ENCODE measurements around the gene DGKK.

Gene DGKK

DNA sequence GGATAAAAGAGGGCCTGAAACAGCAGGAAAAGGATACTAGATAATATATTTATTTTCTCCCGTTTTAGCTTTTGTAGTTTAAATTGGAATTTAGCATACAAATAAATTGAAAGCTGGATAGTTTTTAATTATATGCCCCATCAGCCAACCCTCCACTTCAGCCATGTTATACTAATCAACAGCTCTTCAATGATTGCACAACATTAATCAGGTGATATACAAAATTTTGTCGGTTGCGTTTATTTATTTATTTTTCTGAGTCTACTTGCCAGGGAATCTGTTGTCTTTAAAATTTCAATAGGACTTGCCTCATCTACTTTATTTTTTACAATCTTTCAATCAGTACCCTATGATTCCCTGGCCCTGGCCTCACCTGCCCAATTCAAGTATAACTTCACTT lies 12.1 kb downstream of the DGKK start:
- no peak overlapping the region for H3K27ac ChIP-seq (ENCODE audit: low read length)
- no peak overlapping the region for H3K9ac ChIP-seq (ENCODE audit: low read length in 2 of 2)
- H3K27me3 ChIP-seq (ENCODE audit: control insufficient read depth in 1 of 2, insufficient read depth in 2 of 2, low read length in 2 of 2) = peaks cover 0 to 5% of the 10 kb centered on the region in 2 donors
- H3K36me3 ChIP-seq (ENCODE audit: control insufficient read depth in 2 of 2, insufficient read depth in 2 of 2, low read length in 2 of 2) = no peaks in the 10 kb centered on the region
- no peaks in the 10 kb centered on the region for H3K4me1 ChIP-seq (ENCODE audit: control insufficient read depth, insufficient read depth, low read length)
- no peaks in the 10 kb centered on the region for H3K9me3 ChIP-seq (ENCODE audit: control insufficient read depth in 2 of 2, low read length in 2 of 2)
- H3K4me3 ChIP-seq (ENCODE audit: low read length in 2 of 2) = no peak overlapping the region

DNA sequence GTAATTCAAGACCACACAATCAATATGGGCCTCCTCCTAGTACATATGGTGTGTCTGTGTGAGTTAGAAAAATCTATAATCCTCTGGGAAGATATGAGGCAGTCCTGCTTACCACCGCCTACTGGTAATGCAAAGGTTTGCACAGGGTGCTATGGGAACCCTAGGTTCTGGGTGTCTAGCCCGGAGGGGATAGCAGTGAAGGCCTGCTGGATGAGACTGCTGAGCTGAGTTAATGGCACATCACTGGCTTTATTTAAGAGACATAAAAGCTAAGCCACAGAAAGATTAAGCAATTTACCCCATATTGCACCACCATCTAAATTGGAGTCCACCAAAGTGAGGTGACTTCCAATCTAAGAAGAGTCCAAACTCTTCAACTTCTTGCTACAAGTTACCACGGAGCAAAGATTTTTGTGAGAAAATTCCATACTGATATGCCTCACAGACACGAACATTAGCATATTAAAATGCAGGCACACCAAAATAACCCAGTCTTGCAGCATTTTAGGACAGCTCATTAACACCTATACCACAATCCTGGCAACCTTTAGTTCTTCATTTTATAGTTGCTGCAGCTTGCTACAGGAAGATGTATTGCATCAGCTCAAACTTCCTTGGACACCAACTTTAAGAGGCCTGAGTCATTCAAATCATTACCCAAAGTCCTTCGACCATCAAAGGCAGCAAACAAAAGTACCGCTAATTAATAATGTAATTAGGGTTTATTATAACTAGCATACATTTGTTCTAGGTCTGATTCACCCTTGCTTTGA lies 13.7 kb downstream of the DGKK start:
- no peaks in the 10 kb centered on the region for H3K36me3 ChIP-seq (ENCODE audit: control insufficient read depth in 2 of 2, insufficient read depth in 2 of 2, low read length in 2 of 2)
- peaks cover 0 to 5% of the 10 kb centered on the region in 2 donors for H3K27me3 ChIP-seq (ENCODE audit: control insufficient read depth in 1 of 2, insufficient read depth in 2 of 2, low read length in 2 of 2)
- H3K4me1 ChIP-seq (ENCODE audit: control insufficient read depth, insufficient read depth, low read length) = no peaks in the 10 kb centered on the region
- no peak overlapping the region for H3K4me3 ChIP-seq (ENCODE audit: low read length in 2 of 2)
- H3K9me3 ChIP-seq (ENCODE audit: control insufficient read depth in 2 of 2, low read length in 2 of 2) = no peaks in the 10 kb centered on the region
- H3K27ac ChIP-seq (ENCODE audit: low read length) = no peak overlapping the region
- no peak overlapping the region for H3K9ac ChIP-seq (ENCODE audit: low read length in 2 of 2)

DNA sequence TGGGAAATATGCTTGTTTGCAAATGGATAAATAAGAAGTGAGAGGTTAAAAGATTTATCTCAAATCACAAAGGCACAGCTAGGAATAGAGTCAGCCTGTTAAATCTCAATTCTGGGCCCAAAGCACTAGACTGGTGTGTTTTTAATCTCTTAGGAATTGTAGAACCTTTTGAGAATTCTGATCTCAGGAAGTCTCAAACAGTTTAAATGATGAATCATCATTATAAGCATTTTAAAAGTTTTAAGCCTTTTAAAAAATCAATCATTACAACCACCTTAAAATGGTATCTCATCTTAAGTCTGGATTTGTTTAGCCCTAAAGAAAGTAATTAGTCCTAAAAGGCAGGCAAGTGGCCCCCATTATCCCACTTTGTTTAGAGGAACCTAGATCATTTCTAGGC lies 17.8 kb downstream of the DGKK start:
- H3K27ac ChIP-seq (ENCODE audit: low read length) = no peak overlapping the region
- no peaks in the 10 kb centered on the region for H3K9me3 ChIP-seq (ENCODE audit: control insufficient read depth in 2 of 2, low read length in 2 of 2)
- no peaks in the 10 kb centered on the region for H3K36me3 ChIP-seq (ENCODE audit: control insufficient read depth in 2 of 2, insufficient read depth in 2 of 2, low read length in 2 of 2)
- H3K27me3 ChIP-seq (ENCODE audit: control insufficient read depth in 1 of 2, insufficient read depth in 2 of 2, low read length in 2 of 2) = peaks cover 0 to 16% of the 10 kb centered on the region in 2 donors
- H3K9ac ChIP-seq (ENCODE audit: low read length in 2 of 2) = no peak overlapping the region
- no peaks in the 10 kb centered on the region for H3K4me1 ChIP-seq (ENCODE audit: control insufficient read depth, insufficient read depth, low read length)
- no peak overlapping the region for H3K4me3 ChIP-seq (ENCODE audit: low read length in 2 of 2)

DNA sequence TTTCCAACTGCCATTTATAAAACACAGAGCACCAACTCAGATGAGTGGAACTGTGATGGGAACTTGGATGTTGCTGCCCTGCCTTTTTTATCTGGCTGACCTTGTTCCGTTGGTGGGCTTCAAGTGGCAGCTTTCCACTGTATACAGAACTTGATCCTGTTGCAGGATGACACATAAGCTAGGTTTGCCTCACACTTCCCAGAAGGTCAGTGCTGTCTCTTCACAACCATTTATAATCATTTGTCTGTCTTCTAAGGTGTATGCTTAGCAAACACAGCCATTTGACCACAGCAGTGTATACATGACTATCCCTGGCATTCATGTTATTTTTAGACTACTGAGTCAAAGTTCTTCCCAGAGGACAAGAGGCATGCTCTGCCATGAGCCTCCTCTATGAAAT lies 20.3 kb downstream of the DGKK start:
- Histone ChIP-seq H3K4me3 (ENCODE audit: low read length in 2 of 2) (no peak overlapping the region), H3K36me3 (ENCODE audit: control insufficient read depth in 2 of 2, insufficient read depth in 2 of 2, low read length in 2 of 2) (no peaks in the 10 kb centered on the region), H3K9me3 (ENCODE audit: control insufficient read depth in 2 of 2, low read length in 2 of 2) (no peaks in the 10 kb centered on the region), H3K27ac (ENCODE audit: low read length) (no peak overlapping the region), H3K4me1 (ENCODE audit: control insufficient read depth, insufficient read depth, low read length) (no peaks in the 10 kb centered on the region), H3K27me3 (ENCODE audit: control insufficient read depth in 1 of 2, insufficient read depth in 2 of 2, low read length in 2 of 2) (peaks cover 0 to 14% of the 10 kb centered on the region in 2 donors), H3K9ac (ENCODE audit: low read length in 2 of 2) (no peak overlapping the region)

DNA sequence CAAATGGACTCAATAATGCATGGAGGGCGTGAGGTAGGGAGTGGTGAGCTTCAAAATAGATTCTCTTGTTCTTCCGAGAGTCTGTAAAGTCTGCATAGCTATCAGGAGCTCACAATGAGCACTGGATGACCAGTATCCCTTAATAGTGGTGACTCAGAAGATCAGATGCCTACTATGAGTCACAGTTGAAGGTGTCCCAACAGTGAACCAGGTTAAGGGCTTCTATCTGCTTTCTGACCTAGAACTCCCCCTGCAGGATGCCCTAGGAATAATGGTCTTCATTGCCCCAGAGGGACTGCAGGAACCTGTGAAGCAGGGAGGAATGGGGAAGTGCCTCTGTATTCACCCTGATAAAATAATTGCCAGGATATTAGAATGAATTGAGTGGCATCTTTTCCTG lies 22.1 kb downstream of the DGKK start:
- H3K27ac ChIP-seq (ENCODE audit: low read length) = no peak overlapping the region
- no peak overlapping the region for H3K9ac ChIP-seq (ENCODE audit: low read length in 2 of 2)
- no peaks in the 10 kb centered on the region for H3K4me1 ChIP-seq (ENCODE audit: control insufficient read depth, insufficient read depth, low read length)
- no peak overlapping the region for H3K4me3 ChIP-seq (ENCODE audit: low read length in 2 of 2)
- no peaks in the 10 kb centered on the region for H3K36me3 ChIP-seq (ENCODE audit: control insufficient read depth in 2 of 2, insufficient read depth in 2 of 2, low read length in 2 of 2)
- H3K27me3 ChIP-seq (ENCODE audit: control insufficient read depth in 1 of 2, insufficient read depth in 2 of 2, low read length in 2 of 2) = peaks cover 0 to 14% of the 10 kb centered on the region in 2 donors
- no peaks in the 10 kb centered on the region for H3K9me3 ChIP-seq (ENCODE audit: control insufficient read depth in 2 of 2, low read length in 2 of 2)

DNA sequence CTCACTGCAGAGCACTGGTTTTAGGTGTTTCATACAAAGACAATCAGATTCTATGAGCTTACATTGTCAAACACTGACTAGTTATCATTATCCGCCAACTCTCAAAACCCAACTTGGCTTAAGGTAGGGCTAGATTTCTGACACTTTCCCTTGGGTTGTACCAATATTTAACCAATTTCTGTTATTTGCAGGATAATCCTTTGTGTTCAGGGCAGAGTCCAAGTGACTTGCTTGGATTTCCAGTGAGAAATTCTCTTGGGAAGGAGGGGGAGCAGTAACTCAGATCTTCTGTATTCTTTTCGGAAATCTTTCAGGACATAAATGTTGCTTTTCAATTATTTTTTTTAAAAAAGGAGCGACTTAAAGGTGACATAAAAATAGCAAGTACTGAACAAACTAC lies 23.1 kb downstream of the DGKK start:
- Histone ChIP-seq H3K9ac (ENCODE audit: low read length in 2 of 2) (no peak overlapping the region), H3K27ac (ENCODE audit: low read length) (no peak overlapping the region), H3K27me3 (ENCODE audit: control insufficient read depth in 1 of 2, insufficient read depth in 2 of 2, low read length in 2 of 2) (peaks cover 0 to 14% of the 10 kb centered on the region in 2 donors), H3K36me3 (ENCODE audit: control insufficient read depth in 2 of 2, insufficient read depth in 2 of 2, low read length in 2 of 2) (no peaks in the 10 kb centered on the region), H3K4me3 (ENCODE audit: low read length in 2 of 2) (no peak overlapping the region), H3K4me1 (ENCODE audit: control insufficient read depth, insufficient read depth, low read length) (no peaks in the 10 kb centered on the region), H3K9me3 (ENCODE audit: control insufficient read depth in 2 of 2, low read length in 2 of 2) (no peaks in the 10 kb centered on the region)

DNA sequence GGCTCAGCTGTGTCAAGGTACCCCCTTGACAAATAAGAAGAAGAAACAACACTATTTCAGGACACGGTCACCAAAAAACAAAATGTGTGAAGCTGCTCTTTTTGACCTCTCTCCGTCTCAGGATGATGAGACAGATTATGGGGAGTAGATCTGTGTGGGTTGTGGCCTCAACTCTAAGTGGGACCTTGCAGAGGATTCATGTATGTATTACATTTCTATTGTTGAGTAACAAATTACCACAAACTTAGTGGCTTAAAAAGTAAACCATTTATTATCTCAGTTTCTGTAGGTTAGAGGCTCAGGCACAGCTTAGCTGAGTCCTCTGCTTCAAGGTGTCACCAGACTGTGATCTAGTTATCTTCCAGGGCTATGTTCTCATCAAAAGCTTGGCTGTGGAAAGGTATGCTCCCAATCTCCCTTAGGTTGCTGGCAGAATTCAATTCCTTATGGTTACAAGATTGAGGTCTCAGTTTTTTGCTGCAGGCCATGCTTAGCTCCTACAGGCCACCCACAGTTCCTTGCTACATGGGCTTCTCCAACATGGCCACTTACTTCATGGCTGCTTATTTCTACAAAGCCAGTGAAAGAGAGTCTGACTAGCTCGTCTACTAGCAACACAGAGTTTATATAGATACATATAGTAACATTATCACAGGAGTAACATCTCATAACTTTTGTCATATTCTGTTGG lies 28.1 kb downstream of the DGKK start:
- no peak overlapping the region for H3K4me3 ChIP-seq (ENCODE audit: low read length in 2 of 2)
- H3K9ac ChIP-seq (ENCODE audit: low read length in 2 of 2) = no peak overlapping the region
- H3K9me3 ChIP-seq (ENCODE audit: control insufficient read depth in 2 of 2, low read length in 2 of 2) = no peaks in the 10 kb centered on the region
- no peaks in the 10 kb centered on the region for H3K27me3 ChIP-seq (ENCODE audit: control insufficient read depth in 1 of 2, insufficient read depth in 2 of 2, low read length in 2 of 2)
- no peak overlapping the region for H3K27ac ChIP-seq (ENCODE audit: low read length)
- H3K36me3 ChIP-seq (ENCODE audit: control insufficient read depth in 2 of 2, insufficient read depth in 2 of 2, low read length in 2 of 2) = no peaks in the 10 kb centered on the region
- no peaks in the 10 kb centered on the region for H3K4me1 ChIP-seq (ENCODE audit: control insufficient read depth, insufficient read depth, low read length)

DNA sequence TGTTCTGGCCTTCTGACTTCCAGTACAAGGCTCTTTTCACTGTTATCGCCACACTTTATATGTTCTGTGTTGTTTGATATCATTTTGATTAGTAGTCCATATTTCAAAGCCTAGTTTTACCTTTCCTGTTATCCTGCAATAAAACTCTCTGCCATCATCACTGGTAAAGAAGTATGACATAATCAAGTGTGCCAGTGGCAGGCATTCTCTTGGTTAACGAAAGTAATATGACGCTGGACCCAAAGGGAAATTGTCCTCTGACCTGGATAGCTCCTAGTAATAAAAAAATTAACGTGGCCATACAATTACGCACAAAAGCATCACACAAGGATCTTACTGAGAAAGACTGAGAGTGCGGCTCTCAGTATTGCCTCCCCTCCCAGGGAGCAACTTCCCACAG lies 33.8 kb downstream of the DGKK start:
- Histone ChIP-seq H3K4me3 (ENCODE audit: low read length in 2 of 2) (no peak overlapping the region), H3K27me3 (ENCODE audit: control insufficient read depth in 1 of 2, insufficient read depth in 2 of 2, low read length in 2 of 2) (peaks cover 0 to 15% of the 10 kb centered on the region in 2 donors), H3K36me3 (ENCODE audit: control insufficient read depth in 2 of 2, insufficient read depth in 2 of 2, low read length in 2 of 2) (no peaks in the 10 kb centered on the region), H3K9ac (ENCODE audit: low read length in 2 of 2) (no peak overlapping the region), H3K9me3 (ENCODE audit: control insufficient read depth in 2 of 2, low read length in 2 of 2) (no peaks in the 10 kb centered on the region), H3K4me1 (ENCODE audit: control insufficient read depth, insufficient read depth, low read length) (no peaks in the 10 kb centered on the region), H3K27ac (ENCODE audit: low read length) (no peak overlapping the region)

DNA sequence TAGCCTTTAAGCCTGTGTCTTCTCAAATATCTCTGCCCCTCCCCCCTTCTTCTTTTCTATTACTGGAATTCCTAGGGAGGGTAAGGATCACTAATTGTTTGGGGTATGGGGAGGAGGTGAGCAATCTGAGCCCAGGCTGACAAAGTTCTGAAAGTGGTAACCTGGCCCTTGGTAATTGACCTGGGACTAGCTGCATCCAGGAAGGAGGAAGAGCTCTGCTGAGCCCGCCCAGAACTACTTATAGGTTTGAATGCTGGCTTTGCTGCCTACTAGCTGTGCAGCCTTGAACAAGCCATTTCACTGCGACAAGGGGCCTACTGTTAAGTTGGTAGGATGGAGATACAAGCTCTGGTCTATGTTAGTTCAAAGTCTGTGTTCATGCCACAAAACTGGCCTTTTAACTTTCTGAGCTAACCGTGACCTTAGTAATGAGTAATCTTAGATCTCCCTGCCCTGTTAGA lies 37.8 kb downstream of the DGKK start:
- Histone ChIP-seq H3K27ac (ENCODE audit: low read length) (no peak overlapping the region), H3K27me3 (ENCODE audit: control insufficient read depth in 1 of 2, insufficient read depth in 2 of 2, low read length in 2 of 2) (peaks cover 0 to 31% of the 10 kb centered on the region in 2 donors), H3K9me3 (ENCODE audit: control insufficient read depth in 2 of 2, low read length in 2 of 2) (no peaks in the 10 kb centered on the region), H3K36me3 (ENCODE audit: control insufficient read depth in 2 of 2, insufficient read depth in 2 of 2, low read length in 2 of 2) (no peaks in the 10 kb centered on the region), H3K9ac (ENCODE audit: low read length in 2 of 2) (no peak overlapping the region), H3K4me1 (ENCODE audit: control insufficient read depth, insufficient read depth, low read length) (no peaks in the 10 kb centered on the region), H3K4me3 (ENCODE audit: low read length in 2 of 2) (no peak overlapping the region)

DNA sequence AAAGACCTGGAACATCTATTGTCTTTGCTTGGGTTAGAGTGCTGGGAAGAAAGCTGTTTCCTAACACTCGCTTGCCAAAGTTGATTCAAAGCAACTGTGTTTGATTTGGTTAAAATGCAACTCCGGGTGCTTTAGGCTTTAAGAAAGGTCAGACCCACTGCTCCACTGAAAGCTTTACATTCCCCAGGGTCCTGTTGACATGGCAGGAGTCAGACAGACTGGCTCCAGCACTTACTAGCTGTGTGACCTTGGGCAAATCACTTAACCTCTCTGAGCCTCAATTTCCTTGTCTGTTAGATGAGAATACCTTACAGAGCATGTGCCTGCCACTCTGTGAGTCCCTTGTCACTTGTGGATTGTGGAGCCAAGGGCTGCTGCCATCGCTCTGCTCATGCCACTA lies 39.0 kb downstream of the DGKK start:
- peaks cover 0 to 31% of the 10 kb centered on the region in 2 donors for H3K27me3 ChIP-seq (ENCODE audit: control insufficient read depth in 1 of 2, insufficient read depth in 2 of 2, low read length in 2 of 2)

More for the DNA sequence above, 39.0 kb downstream of the DGKK start:
- H3K4me1 ChIP-seq (ENCODE audit: control insufficient read depth, insufficient read depth, low read length) = no peaks in the 10 kb centered on the region
- no peak overlapping the region for H3K27ac ChIP-seq (ENCODE audit: low read length)
- no peak overlapping the region for H3K4me3 ChIP-seq (ENCODE audit: low read length in 2 of 2)
- H3K36me3 ChIP-seq (ENCODE audit: control insufficient read depth in 2 of 2, insufficient read depth in 2 of 2, low read length in 2 of 2) = no peaks in the 10 kb centered on the region
- no peak overlapping the region for H3K9ac ChIP-seq (ENCODE audit: low read length in 2 of 2)
- H3K9me3 ChIP-seq (ENCODE audit: control insufficient read depth in 2 of 2, low read length in 2 of 2) = no peaks in the 10 kb centered on the region
